K562 (cell line): ENCODE data around the gene COX4I2. TPM values are rescaled to one million over a fixed set of nuclear protein-coding genes. Genes with fewer than 3 reads are reported as not detected.

ENCODE experiments used
- ARHGAP35 ChIP-seq: fragments of 450-650 bp; IDR thresholded peaks from 2 replicates; pipeline ENCODE4 v1.6.1; 2018; ENCODE audit not compliant: partially characterized antibody
- BCL6 ChIP-seq: fragments of 250-450 bp; sonication (Bioruptor Pico); IDR thresholded peaks from 2 replicates; pipeline ENCODE4 v1.4.0; 2020
- FOSL1 ChIP-seq: fragments of 200-800 bp; sonication (Bioruptor generic); conservative IDR thresholded peaks from 2 replicates; pipeline ENCODE4 v1.6.1; 2016; ENCODE audit warnings: missing genetic modification characterization, missing compliant biosample characterization
- LCOR ChIP-seq: sonication (generic); formaldehyde crosslinking; IDR thresholded peaks from 2 replicates; pipeline ENCODE4 v1.8.0; 2022; ENCODE audit warnings: mild to moderate bottlenecking, missing genetic modification reagents
- MYC ChIP-seq, 2 experiments: fragments of 250-450 bp in 1 of 2; sonication (Bioruptor Pico) in 1 of 2; IDR thresholded peaks; 2 replicates each; pipeline versions ENCODE4 v1.5.1 to v1.6.1; 2012 to 2021; ENCODE audit warnings: low read depth in 2 of 2, borderline replicate concordance in 1 of 2, improper control_type of control experiment in 1 of 2, low read length in 1 of 2, mild to moderate bottlenecking in 1 of 2, moderate library complexity in 1 of 2
- NR3C1 ChIP-seq: sonication (generic); formaldehyde crosslinking; IDR thresholded peaks from 2 replicates; pipeline ENCODE4 v1.8.1; 2022; ENCODE audit warnings: missing genetic modification reagents
- RUNX1 ChIP-seq: sonication (generic); IDR thresholded peaks from 2 replicates; pipeline ENCODE4 v1.6.1; 2016; ENCODE audit warnings: antibody characterized with exemption, low read depth
- SREBF2 ChIP-seq: sonication (generic); formaldehyde crosslinking; IDR thresholded peaks from 2 replicates; pipeline ENCODE4 v1.4.0; 2020; ENCODE audit warnings: mild to moderate bottlenecking, missing genetic modification reagents
- TAL1 ChIP-seq: fragments of 450-650 bp; IDR thresholded peaks from 2 replicates; pipeline ENCODE4 v1.6.1; 2016; ENCODE audit warnings: mild to moderate bottlenecking
- ZHX1 ChIP-seq: fragments of 150-350 bp; conservative IDR thresholded peaks from 2 replicates; pipeline ENCODE4 v1.6.1; 2014; ENCODE audit warnings: low read length
- ZKSCAN1 ChIP-seq: fragments of 150-350 bp; IDR thresholded peaks from 2 replicates; pipeline ENCODE4 v1.6.1; 2016; ENCODE audit warnings: low read depth, low read length
- ZNF175 ChIP-seq: fragments of 200-800 bp; sonication (Bioruptor generic); IDR thresholded peaks from 2 replicates; pipeline ENCODE4 v1.6.1; 2016; ENCODE audit warnings: low read depth, mild to moderate bottlenecking, missing genetic modification characterization, missing compliant biosample characterization
- ZNF217 ChIP-seq: sonication (generic); formaldehyde crosslinking; IDR thresholded peaks from 2 replicates; pipeline ENCODE4 v1.8.0; 2022; ENCODE audit warnings: mild to moderate bottlenecking, missing genetic modification reagents
- ZNF512 ChIP-seq: IDR thresholded peaks from 2 replicates; pipeline ENCODE4 v1.6.1; 2016; ENCODE audit warnings: missing genetic modification characterization, missing compliant biosample characterization
- polyA plus RNA-seq, 8 experiments: library from polyadenylated mRNA; depleted of rRNA in 4 of 8; stranded (reverse) in 5 of 8; unstranded in 3 of 8; fragments of >200 nt; fragmentation: Nextera tagmentation in 2 of 8; fragmentation: Illumina TruSeq in 1 of 8; extraction: Ambion mirVana in 2 of 8; extraction: Trizol in 1 of 8; gene quantifications; 2 replicates each; pipeline versions ENCODE4 v1.2.1 to v1.2.3, GENCODE V29; 2011 to 2014; ENCODE audit warnings: inconsistent platforms in 1 of 8, missing spikeins in 1 of 8
- total RNA-seq, 7 experiments: library from RNA; depleted of rRNA in 6 of 7; stranded (reverse); fragments of >200 nt in 6 of 7; fragmentation: Illumina TruSeq in 2 of 7; extraction: Trizol in 2 of 7; gene quantifications; 2 replicates each; pipeline versions ENCODE4 v1.2.1 to v1.2.3, GENCODE V29; 2011 to 2021; ENCODE audit warnings: low replicate concordance in 1 of 7
- TF ChIP-seq, protein P1 (sequence below), 2 experiments: fragments of 450-650 bp; conservative IDR thresholded peaks; 2 replicates each; pipeline ENCODE4 v1.6.1; 2017; ENCODE audit warnings: mild to moderate bottlenecking in 2 of 2, moderate library complexity in 2 of 2
- TF ChIP-seq, protein P2 (sequence below): sonication (generic); formaldehyde crosslinking; IDR thresholded peaks from 2 replicates; pipeline ENCODE4 v1.8.0; 2022; ENCODE audit warnings: mild to moderate bottlenecking, low read depth, missing genetic modification reagents
- TF ChIP-seq, protein P3 (sequence below): sonication (generic); formaldehyde crosslinking; IDR thresholded peaks from 2 replicates; pipeline ENCODE4 v1.8.1; 2023; ENCODE audit warnings: mild to moderate bottlenecking, missing genetic modification reagents

Gene COX4I2
- total and polyA plus RNA-seq, 9 of the 15 experiments (the other 6 are each of a cell fraction or from before 2014, with no cell fraction given) = not detected

DNA sequence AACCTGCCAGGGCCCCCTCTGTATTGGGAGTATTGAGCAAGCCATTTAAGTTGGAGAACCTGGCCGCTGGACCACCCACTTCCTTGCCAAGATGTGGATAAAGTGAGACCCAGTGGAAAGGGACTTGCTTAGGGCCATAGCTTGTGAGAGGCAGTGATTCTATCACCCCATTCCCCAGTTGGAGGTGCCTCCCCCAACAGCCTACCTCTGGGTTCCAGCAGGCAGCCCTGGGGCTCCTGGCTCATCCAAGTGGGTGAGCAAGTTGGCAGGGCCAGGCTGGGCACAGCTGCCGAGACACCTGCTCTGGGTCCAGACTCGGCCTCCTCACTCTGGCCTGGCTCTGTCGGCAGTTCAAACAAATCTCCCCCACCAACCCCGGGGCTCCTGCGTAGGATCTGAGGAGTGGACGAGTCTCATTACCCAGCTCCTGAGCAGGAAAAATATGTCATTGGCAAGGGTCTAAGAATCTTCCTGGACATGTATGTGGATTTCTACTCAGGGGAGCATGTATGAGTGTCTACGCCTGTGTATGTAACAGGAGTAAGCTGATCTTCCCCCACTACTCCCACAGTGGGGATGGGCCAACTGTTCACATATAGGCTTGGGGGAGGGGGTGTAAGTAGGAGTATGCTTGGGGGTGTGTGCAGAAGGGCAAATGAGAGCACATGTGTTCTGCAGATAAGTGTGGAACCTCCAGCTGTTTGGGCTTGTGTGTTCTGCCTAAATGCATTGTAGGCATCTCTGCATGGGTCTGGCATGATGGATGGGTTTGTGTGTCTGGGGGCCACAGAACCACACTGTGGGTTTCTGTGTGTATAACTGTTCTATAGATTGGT is 30.7 kb upstream of the COX4I2 start (continued):
- TF ChIP-seq, protein P1, sequence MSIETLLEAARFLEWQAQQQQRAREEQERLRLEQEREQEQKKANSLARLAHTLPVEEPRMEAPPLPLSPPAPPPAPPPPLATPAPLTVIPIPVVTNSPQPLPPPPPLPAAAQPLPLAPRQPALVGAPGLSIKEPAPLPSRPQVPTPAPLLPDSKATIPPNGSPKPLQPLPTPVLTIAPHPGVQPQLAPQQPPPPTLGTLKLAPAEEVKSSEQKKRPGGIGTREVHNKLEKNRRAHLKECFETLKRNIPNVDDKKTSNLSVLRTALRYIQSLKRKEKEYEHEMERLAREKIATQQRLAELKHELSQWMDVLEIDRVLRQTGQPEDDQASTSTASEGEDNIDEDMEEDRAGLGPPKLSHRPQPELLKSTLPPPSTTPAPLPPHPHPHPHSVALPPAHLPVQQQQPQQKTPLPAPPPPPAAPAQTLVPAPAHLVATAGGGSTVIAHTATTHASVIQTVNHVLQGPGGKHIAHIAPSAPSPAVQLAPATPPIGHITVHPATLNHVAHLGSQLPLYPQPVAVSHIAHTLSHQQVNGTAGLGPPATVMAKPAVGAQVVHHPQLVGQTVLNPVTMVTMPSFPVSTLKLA (conservative IDR thresholded peaks at IDR 0.05) = peak; percentile 94 to 97
- TF ChIP-seq LCOR (CRISPR knock-in tag) (peak; percentile 76), BCL6 (CRISPR knock-in tag) (no peak), ARHGAP35 (no peak), TAL1 (peak; percentile 80), ZNF217 (CRISPR knock-in tag) (no peak), ZKSCAN1 (0 out of 2 replicates have a peak, but pooled peaks have one; percentile 46), ZHX1 (no peak), NR3C1 (CRISPR knock-in tag) (no peak), FOSL1 (tag) (no peak), ZNF175 (CRISPR knock-in tag) (0 out of 2 replicates have a peak, but pooled peaks have one; percentile 27), SREBF2 (CRISPR knock-in tag) (no peak), RUNX1 (no peak), ZNF512 (tag) (no peak), MYC (IDR thresholded peaks at IDR 0.05; ENCODE audit: low read depth, low read length) (peak; percentile 84), MYC (CRISPR knock-in tag; IDR thresholded peaks at IDR 0.05; ENCODE audit: borderline replicate concordance, low read depth) (no peak)
- TF ChIP-seq, protein P2, sequence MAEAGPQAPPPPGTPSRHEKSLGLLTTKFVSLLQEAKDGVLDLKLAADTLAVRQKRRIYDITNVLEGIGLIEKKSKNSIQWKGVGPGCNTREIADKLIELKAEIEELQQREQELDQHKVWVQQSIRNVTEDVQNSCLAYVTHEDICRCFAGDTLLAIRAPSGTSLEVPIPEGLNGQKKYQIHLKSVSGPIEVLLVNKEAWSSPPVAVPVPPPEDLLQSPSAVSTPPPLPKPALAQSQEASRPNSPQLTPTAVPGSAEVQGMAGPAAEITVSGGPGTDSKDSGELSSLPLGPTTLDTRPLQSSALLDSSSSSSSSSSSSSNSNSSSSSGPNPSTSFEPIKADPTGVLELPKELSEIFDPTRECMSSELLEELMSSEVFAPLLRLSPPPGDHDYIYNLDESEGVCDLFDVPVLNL (CRISPR knock-in tag) = no peak
- TF ChIP-seq, protein P3, sequence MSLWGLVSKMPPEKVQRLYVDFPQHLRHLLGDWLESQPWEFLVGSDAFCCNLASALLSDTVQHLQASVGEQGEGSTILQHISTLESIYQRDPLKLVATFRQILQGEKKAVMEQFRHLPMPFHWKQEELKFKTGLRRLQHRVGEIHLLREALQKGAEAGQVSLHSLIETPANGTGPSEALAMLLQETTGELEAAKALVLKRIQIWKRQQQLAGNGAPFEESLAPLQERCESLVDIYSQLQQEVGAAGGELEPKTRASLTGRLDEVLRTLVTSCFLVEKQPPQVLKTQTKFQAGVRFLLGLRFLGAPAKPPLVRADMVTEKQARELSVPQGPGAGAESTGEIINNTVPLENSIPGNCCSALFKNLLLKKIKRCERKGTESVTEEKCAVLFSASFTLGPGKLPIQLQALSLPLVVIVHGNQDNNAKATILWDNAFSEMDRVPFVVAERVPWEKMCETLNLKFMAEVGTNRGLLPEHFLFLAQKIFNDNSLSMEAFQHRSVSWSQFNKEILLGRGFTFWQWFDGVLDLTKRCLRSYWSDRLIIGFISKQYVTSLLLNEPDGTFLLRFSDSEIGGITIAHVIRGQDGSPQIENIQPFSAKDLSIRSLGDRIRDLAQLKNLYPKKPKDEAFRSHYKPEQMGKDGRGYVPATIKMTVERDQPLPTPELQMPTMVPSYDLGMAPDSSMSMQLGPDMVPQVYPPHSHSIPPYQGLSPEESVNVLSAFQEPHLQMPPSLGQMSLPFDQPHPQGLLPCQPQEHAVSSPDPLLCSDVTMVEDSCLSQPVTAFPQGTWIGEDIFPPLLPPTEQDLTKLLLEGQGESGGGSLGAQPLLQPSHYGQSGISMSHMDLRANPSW = 0 out of 2 replicates have a peak, but pooled peaks have one; percentile 40
